Epithelial cell of proximal tubule (primary cell): ENCODE results near the gene MESP1. TPM values are rescaled to one million over a fixed set of nuclear protein-coding genes. Genes with fewer than 3 reads are reported as not detected.

Experiments
- DNase-seq: peaks from one replicate; pipeline ENCODE4 v3.0.0-alpha.2; 2011; ENCODE audit warnings: low read depth
- H3K4me3 ChIP-seq: 2 replicates; pipeline ENCODE4 v1.5.1; 2011; ENCODE audit warnings: low read depth, mild to moderate bottlenecking, low read length
- total RNA-seq: library from RNA; depleted of rRNA; stranded (reverse); fragments of >200 nt; gene quantifications from 2 replicates; pipeline ENCODE4 v1.2.3, GENCODE V29; 2015
- TF ChIP-seq, protein P1 (sequence below): conservative IDR thresholded peaks from 2 replicates; pipeline ENCODE4 v1.5.1; 2012; ENCODE audit warnings: low read depth, mild to moderate bottlenecking, low read length

Gene MESP1
- total RNA-seq, 1 donor from 2014 or later, result 2.7 TPM

DNA sequence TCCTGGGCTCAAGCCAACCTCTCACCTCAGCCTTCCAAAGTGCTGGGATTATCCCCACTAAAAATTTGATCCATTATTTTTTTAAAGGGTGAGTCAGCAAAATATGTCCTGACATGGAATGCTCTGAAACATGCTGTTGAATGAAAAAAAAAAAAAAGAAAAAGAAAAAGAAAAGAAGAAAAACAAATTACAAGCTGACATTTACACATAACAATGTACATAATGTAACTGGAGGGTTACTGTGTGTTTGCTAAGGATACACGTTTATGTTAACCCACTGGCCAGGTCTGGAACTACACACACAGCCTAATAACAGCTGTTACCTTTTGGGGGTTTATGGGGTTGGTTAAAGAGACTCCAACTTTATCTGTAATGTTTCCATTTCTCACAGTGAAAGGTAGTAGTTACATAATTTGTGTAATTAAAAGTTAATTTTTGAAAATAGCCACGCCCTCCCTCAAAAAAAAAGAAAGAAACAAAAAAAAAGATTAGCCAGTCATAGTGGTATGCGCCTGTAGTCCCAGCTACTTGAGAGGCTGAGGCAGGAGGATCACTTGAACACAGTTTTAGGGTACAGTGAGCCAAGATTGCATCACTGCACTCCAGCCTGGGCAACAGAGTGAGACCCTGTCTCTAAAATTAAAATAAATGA, 22.0 kb upstream of the MESP1 start:
- no peak for DNase-seq
- H3K4me3 ChIP-seq, result no peak overlapping the region
- TF ChIP-seq, protein P1, sequence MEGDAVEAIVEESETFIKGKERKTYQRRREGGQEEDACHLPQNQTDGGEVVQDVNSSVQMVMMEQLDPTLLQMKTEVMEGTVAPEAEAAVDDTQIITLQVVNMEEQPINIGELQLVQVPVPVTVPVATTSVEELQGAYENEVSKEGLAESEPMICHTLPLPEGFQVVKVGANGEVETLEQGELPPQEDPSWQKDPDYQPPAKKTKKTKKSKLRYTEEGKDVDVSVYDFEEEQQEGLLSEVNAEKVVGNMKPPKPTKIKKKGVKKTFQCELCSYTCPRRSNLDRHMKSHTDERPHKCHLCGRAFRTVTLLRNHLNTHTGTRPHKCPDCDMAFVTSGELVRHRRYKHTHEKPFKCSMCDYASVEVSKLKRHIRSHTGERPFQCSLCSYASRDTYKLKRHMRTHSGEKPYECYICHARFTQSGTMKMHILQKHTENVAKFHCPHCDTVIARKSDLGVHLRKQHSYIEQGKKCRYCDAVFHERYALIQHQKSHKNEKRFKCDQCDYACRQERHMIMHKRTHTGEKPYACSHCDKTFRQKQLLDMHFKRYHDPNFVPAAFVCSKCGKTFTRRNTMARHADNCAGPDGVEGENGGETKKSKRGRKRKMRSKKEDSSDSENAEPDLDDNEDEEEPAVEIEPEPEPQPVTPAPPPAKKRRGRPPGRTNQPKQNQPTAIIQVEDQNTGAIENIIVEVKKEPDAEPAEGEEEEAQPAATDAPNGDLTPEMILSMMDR, result peak; percentile 11

DNA sequence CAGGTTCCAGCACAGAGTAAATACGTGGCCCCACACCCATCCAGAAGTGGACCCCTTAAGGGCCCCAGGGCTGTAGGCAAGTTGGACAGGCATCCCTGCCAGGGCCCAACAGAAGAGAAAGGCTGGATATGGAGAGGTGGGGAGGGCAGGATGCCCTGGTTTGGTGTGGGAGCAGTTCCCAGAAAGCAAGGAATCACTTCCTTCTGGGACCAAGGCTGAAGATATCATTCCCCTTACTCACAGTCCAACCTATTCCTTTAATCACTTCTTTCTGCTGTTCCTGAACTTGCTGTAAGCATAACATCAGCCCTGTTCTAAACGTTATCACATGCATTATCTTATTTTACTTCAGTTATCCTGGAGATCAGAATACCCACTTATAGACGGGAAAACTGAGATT, 19.0 kb upstream of the MESP1 start:
- no peak for DNase-seq
- H3K4me3 ChIP-seq, result no peak overlapping the region
- TF ChIP-seq, protein P1, result no peak

DNA sequence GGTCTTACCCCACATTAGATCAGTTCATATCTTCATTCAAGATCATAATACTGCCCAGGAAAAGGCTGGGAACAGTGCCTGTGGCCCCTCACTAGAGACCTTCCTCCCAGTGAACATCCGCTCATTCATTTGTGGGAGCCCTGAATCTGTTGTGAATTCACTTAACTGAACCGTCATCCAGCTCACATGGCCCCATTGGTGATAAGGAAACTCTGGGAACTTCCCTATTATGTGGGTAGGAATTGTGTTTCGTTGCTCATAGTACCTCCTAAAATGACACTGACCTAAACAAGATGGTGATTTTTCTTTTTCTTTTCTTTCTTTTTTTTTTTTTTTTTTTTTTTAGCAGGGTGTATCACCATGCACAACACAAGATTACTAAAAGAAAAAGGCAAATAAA, 18.3 kb upstream of the MESP1 start:
- TF ChIP-seq, protein P1, result no peak
- no peak overlapping the region for H3K4me3 ChIP-seq
- DNase-seq, result no peak

DNA sequence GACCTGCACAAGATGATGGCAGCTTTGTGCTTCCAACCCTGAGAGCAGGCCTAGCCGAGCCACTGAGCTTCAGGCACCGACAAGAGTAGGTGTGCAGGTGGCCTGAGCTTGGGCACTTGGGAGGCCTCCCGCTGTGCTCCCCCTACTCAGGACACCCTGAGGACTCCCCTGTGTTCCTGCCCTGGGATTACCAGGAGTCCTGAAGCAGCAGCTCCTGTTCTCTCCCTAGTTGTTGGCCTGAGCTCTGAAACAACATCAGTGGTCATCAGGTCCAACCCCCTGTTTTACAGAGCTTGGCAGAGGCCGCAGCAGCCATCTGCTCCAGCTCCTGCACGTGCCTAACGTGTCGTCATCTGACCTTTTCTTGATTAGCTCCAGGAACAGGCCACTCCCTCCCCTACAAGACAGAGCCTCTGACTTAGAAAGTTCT, 17.0 kb upstream of the MESP1 start:
- TF ChIP-seq, protein P1, result no peak
- DNase-seq, result no peak
- H3K4me3 ChIP-seq, result no peak overlapping the region

DNA sequence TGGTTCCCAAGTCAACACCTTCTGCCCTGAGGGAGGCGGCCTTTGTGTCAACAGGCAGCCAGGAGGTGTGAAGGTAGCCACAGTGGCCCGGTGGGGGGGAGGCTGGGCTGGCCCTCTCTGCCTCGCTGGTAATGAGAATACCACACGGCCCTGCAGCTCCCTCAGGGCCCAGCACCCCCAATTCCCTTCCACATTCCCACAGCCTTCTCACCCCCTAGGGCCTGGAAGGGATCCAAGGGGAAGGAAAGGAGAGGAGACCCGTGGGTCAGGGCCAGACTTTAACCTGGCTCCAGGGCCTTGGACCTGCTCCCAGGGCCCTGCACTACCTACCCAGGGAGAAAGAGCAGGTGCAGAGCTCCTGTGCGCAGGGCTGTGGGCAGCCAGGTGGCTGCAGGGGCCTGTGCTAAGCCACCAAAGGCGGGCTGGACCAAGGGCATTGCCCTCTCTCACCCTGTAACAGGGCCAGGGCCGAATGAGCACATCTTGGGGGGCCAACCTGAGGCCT, 16.4 kb upstream of the MESP1 start:
- DNase-seq, result no peak
- TF ChIP-seq, protein P1, result no peak
- no peak overlapping the region for H3K4me3 ChIP-seq

DNA sequence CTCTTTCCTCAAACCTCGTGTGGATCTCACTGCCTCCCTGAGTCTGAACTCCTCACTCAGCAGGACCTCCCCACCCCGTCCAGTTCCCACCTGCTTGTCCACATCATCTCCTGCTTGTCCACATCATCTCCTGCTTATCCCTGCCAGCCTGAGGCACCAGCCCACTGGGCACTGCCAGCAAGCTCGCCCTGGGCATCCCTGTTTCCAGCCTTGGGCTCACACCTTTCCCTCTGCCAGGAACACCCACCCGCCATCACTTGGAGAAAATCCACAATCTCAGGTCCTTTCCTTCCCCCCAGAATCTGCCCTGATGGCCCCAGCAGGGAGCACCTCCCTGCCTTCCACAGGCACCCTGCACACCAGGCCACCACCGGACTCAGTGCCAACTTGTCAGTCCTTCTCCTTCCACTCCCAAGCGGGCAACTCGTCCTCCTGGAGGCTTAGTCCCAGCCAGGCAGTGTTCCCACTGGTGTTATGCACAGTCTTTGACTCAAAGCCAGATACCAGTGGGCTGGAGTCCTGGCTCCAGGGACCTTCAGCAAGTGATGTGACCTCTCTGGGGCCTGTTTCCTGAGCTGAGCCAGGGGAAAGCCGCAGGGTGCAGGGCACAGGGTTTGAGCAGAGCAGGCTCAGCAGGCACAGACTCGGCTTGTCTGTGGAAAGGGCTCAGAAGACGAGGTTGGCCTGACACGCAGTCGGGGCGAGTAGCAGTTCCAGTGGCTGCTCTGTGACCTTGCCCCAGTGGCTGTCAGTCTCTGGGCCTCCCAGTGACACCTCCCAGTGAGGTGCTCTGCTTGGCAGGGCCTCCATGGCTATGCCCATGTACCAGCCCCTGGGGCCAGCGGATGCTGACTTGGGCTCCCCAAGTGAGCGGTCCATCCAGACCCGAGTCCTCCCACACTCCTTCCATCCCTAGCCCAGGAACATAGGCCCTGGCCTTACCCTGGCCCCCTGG, 15.6 kb upstream of the MESP1 start:
- no peak for DNase-seq
- TF ChIP-seq, protein P1, result no peak
- H3K4me3 ChIP-seq, result no peak overlapping the region
